Adipocyte (in vitro differentiated cells): Measurements from ENCODE around the gene CRYL1.

Experiments used
- DNase-seq: peaks from one replicate; pipeline ENCODE4 v3.0.0-alpha.2; 2015; ENCODE audit warnings: low read depth
- H3K27me3 ChIP-seq: replicated peaks from 2 replicates; pipeline ENCODE4 v1.7.0; 2013; ENCODE audit warnings: mild to moderate bottlenecking, low read length, moderate library complexity; ENCODE audit not compliant: control insufficient read depth, insufficient read depth
- H3K36me3 ChIP-seq: 2 replicates; pipeline ENCODE4 v1.7.0; 2013; ENCODE audit warnings: low read length, mild to moderate bottlenecking, moderate library complexity; ENCODE audit not compliant: control insufficient read depth, insufficient read depth, severe bottlenecking
- H3K4me1 ChIP-seq: 2 replicates; pipeline ENCODE4 v1.7.0; 2013; ENCODE audit warnings: mild to moderate bottlenecking, low read length, moderate library complexity; ENCODE audit not compliant: control insufficient read depth, insufficient read depth
- H3K4me3 ChIP-seq: 2 replicates; pipeline ENCODE4 v1.7.0; 2013; ENCODE audit warnings: mild to moderate bottlenecking, low read length, moderate library complexity
- H3K9ac ChIP-seq: 2 replicates; pipeline ENCODE4 v1.7.0; 2013; ENCODE audit warnings: mild to moderate bottlenecking, low read length, moderate library complexity
- H3K9me3 ChIP-seq: 2 replicates; pipeline ENCODE4 v1.7.0; 2013; ENCODE audit warnings: mild to moderate bottlenecking, low read length, moderate library complexity; ENCODE audit not compliant: control insufficient read depth

CRYL1 gene

DNA sequence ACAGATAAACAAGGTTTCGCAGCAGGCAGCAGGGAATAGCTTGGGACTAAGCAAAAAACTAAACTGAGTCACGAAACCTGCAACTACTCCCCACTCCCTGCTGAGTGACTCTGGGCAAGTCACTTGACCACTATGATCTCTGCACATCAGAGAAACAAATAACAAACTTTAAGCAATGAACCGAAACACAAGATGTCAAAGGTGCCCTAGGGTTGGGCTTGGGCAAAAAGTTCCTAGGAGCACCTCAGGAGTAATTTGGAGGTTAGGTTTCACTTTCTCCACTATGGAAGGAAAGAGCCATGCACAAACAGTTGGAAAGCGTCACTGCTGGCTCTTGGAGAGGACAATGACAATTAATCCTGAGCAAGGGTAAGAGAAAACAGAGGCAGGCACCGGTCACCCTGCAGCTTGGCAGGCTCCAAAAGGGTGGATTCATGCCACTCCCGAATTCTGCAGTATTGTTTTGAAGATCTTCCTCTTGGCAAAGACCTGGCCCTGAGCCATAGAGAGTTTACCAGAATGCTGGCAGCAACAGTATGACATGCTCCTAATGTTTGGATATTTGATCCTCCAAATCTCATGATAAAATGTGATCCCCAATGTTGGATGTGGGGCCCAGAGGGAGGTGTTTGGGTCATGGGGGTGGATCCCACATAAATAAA is 60.3 kb downstream of the CRYL1 start:
- Histone ChIP-seq H3K36me3 (no peaks in the 10 kb centered on the region), H3K9ac (no peak overlapping the region), H3K4me3 (peak overlapping the region; percentile 41), H3K4me1 (peaks cover 9% of the 10 kb centered on the region), H3K27me3 (no peaks in the 10 kb centered on the region), H3K9me3 (no peaks in the 10 kb centered on the region)
- DNase-seq = peak; percentile 29

DNA sequence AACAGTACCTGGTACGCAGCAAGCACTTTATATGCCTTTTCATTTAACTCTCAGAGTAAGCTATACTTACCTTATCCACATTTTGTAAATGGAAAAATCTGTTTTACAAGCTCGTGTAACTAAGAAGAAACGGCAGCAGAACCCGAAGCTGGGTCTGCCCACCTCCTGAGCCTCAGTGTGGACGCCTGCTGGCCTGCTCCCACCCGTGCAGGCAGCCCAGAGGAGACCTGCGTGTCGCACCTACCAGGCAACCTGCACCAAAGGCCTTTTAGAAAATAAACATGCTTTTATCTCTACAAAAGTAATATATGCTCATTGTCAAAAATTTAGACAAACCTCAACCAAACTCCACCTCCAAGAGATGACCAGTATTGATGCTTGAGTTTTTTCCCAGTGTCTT is 62.7 kb downstream of the CRYL1 start:
- DNase-seq = no peak
- Histone ChIP-seq H3K36me3 (no peaks in the 10 kb centered on the region), H3K9me3 (no peaks in the 10 kb centered on the region), H3K27me3 (no peaks in the 10 kb centered on the region), H3K4me3 (no peak overlapping the region), H3K9ac (no peak overlapping the region), H3K4me1 (peaks cover 9% of the 10 kb centered on the region)

DNA sequence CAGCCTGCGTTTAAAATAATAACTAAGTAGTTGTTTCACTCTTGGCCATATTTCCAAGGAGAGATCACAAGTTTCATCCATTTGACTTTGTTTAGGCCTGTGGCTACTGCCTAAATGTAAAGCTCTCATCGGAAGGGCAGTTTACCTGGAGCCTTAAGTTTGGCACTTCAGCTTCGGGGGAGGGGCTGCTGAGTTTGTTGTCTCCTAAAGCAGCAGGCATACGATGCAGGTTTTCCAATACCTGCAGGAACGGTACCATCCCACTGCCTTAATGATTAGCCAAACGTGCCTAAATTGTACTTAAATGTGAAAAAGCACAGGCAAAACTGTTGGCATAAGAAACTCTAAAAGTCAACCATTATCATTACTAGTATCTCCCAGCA is 63.1 kb downstream of the CRYL1 start:
- Histone ChIP-seq H3K27me3 (no peaks in the 10 kb centered on the region), H3K36me3 (no peaks in the 10 kb centered on the region), H3K9me3 (no peaks in the 10 kb centered on the region), H3K9ac (no peak overlapping the region), H3K4me3 (no peak overlapping the region), H3K4me1 (peaks cover 9% of the 10 kb centered on the region)
- no peak for DNase-seq

DNA sequence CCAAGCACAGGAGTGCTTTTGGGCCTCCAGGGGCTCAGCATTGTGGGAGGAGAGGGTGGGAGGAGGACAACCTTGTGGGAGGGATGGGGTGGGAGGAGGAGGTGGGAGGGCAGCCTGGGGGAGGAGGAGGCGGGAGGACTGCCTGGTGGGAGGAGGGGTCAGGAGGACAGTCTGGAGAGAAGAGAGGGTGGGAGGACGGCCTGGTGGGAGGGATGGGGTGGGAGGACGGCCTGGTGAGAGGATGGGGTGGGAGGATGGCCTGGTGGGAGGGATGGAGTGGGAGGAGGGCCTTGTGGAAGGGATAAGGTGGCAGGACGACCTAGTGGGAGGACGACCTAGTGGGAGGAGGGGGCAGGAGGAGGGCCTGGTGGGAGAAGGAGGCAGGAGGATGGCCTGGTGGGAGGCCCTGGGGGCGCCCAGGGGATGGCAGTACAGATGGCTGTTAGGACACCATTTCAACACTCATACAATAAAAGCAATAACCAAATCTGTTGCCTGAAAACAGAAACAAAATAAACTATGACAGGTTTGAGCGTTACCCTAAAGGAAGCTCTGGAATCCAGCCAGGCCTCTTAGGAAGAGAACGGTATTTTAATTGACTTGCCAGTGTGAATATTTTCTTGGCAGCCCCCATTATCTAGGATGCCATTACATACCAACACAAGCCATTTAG is 63.7 kb downstream of the CRYL1 start:
- Histone ChIP-seq H3K36me3 (no peaks in the 10 kb centered on the region), H3K9me3 (no peaks in the 10 kb centered on the region), H3K27me3 (no peaks in the 10 kb centered on the region)

DNA sequence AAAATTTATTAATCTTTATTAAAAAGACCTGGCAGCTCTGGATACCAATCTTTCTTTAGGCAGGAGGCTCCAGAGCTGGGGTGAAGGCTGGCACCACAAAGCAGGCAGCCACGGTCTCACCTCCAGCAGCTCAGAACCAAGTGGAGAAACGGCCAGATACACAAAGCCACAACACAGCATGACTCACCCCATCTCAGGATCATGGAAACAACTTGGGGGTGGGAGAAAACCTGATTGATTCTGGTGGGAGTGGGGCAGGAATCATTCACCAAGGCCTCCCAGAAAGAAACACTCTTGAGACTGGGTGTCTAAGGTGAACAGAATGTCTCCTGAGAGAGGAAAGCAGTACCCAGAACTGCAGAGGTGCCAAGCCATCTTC is 64.2 kb downstream of the CRYL1 start:
- H3K36me3 ChIP-seq = no peaks in the 10 kb centered on the region
- no peaks in the 10 kb centered on the region for H3K27me3 ChIP-seq
- H3K9me3 ChIP-seq = no peaks in the 10 kb centered on the region
- no peak overlapping the region for H3K9ac ChIP-seq
- peaks cover 9% of the 10 kb centered on the region for H3K4me1 ChIP-seq
- H3K4me3 ChIP-seq = no peak overlapping the region
- DNase-seq = peak; percentile 16

More for the DNA sequence above, 63.7 kb downstream of the CRYL1 start:
- H3K9ac ChIP-seq = no peak overlapping the region
- H3K4me3 ChIP-seq = no peak overlapping the region
- peaks cover 9% of the 10 kb centered on the region for H3K4me1 ChIP-seq
- no peak for DNase-seq

DNA sequence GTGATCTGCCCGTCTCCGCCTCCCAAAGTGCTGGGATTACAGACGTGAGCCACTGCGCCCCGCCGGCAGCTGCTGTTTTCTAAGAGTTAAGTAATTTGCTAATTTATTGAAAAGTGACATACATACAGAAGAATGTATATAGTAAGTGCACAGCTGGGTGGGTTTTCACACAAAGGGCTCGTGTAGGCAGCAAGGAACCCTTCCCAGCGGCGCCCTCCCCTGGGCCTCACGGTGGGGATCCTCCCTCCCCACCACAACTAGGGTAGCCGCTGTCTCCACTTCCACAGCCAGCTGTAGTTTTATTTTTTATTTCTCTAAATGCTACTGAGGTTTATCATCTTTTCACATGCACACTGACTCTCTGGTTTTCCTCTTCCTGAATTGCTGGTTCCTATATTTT is 64.9 kb downstream of the CRYL1 start:
- no peak overlapping the region for H3K4me3 ChIP-seq
- no peak overlapping the region for H3K9ac ChIP-seq
- no peaks in the 10 kb centered on the region for H3K36me3 ChIP-seq
- no peaks in the 10 kb centered on the region for H3K9me3 ChIP-seq
- H3K4me1 ChIP-seq = peaks cover 8% of the 10 kb centered on the region
- no peak for DNase-seq
- no peaks in the 10 kb centered on the region for H3K27me3 ChIP-seq

DNA sequence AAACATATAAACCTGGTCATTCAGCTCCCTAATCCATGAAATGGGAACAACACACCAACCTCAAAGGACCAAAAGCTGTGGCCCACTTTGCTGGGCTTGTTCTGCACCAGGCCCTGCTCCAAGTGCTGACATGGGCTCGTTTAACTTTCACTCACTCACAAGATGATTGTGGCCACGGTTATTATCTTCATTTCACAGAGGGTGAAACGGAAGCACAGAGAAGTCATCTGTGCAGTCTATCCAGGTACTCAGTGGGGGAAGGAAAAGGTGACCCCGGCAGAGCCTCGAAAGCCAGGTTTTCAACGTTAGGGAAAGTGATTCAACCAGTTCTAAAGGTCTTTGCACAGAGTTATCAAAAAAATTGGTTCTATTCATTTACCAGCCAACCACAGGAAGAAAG is 68.0 kb downstream of the CRYL1 start:
- no peaks in the 10 kb centered on the region for H3K4me1 ChIP-seq
- no peak overlapping the region for H3K4me3 ChIP-seq
- no peak overlapping the region for H3K9ac ChIP-seq
- H3K9me3 ChIP-seq = no peaks in the 10 kb centered on the region
- no peaks in the 10 kb centered on the region for H3K27me3 ChIP-seq
- H3K36me3 ChIP-seq = no peaks in the 10 kb centered on the region
- no peak for DNase-seq

DNA sequence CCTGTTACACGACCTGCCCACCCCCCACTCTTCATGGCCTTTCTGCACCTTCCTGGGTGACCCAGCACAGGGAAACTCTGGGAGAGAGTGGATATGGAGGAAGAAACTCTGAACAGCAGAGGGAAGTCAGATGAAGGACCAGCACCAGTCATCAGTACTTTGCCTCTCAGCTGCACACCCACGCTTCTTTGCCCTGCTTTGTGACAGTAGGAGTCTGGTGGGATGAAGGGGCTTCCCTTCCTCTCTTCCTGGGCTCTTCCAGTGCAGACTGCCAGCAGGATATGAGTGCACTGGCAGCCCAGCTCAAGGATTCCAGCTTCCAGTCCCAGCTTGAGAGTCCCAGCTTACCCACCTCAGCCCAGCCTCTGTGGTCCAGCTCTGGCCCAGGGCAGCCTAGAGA is 68.9 kb downstream of the CRYL1 start:
- Histone ChIP-seq H3K9me3 (no peaks in the 10 kb centered on the region), H3K4me3 (no peak overlapping the region), H3K4me1 (no peaks in the 10 kb centered on the region), H3K9ac (no peak overlapping the region), H3K36me3 (no peaks in the 10 kb centered on the region), H3K27me3 (no peaks in the 10 kb centered on the region)
- no peak for DNase-seq

DNA sequence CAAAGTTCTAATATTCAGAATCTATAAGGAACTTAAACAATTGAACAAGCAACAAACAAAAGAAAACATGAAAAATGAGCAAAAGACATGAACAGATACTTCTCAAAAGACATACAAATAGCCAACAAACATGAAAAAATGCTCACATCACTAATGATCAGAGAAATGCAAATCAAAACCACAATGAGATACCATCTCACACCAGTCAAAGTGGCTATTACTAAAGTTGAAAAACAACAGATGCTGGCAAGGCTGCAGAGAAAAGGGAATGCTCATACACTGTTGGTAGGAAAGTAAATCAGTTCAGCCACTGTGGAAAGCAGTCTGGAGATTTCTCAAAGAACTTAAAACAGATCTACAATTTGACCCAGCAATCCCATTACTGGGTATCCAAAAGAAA is 74.3 kb downstream of the CRYL1 start:
- no peak for DNase-seq
- no peaks in the 10 kb centered on the region for H3K36me3 ChIP-seq
- no peaks in the 10 kb centered on the region for H3K27me3 ChIP-seq
- no peak overlapping the region for H3K4me3 ChIP-seq
- peaks cover 11% of the 10 kb centered on the region for H3K4me1 ChIP-seq
- H3K9me3 ChIP-seq = peaks cover 10% of the 10 kb centered on the region
- H3K9ac ChIP-seq = no peak overlapping the region

DNA sequence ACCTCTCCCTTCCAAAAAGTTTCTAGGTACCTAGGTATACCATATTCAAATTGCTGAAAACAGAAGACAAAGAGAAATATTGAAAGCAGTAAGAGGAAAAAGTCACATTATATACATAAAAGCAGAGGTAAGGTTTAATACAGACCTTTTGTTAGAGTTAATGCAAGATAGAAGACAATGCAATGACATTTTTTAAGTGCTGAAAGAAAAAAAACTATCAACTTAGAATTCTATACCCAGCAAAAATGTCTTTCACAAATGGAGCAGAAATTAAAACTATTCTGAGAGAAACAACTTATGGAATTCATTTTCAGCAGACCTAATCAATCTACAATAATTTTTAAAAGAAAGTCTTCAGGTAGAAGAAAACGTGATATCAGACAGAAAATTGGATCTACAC is 77.2 kb downstream of the CRYL1 start:
- Histone ChIP-seq H3K9me3 (peaks cover 10% of the 10 kb centered on the region), H3K36me3 (no peaks in the 10 kb centered on the region), H3K27me3 (no peaks in the 10 kb centered on the region), H3K4me1 (peaks cover 13% of the 10 kb centered on the region), H3K9ac (no peak overlapping the region), H3K4me3 (no peak overlapping the region)
- no peak for DNase-seq

DNA sequence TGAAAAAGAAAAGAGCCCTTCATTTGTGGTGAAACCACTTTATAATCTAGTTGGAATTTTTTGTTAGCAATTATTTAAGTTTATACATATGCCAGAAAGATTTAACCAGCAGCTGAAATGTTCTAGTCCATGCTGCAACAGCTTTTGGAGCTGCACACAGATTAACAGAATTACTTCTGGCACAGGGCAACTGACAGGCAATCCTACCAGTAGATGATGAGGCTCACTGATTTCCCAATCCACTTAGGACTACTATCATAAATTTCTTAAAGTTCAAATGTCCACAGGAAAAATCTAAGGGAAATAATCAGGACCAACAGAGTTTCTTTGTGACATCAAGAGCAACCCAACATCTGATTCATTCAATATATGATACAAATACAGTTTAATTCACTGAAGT is 78.8 kb downstream of the CRYL1 start:
- no peak for DNase-seq
- peak overlapping the region; percentile 24 for H3K4me3 ChIP-seq
- peaks cover 10% of the 10 kb centered on the region for H3K9me3 ChIP-seq
- no peak overlapping the region for H3K9ac ChIP-seq
- peaks cover 13% of the 10 kb centered on the region for H3K4me1 ChIP-seq
- no peaks in the 10 kb centered on the region for H3K27me3 ChIP-seq
- no peaks in the 10 kb centered on the region for H3K36me3 ChIP-seq

DNA sequence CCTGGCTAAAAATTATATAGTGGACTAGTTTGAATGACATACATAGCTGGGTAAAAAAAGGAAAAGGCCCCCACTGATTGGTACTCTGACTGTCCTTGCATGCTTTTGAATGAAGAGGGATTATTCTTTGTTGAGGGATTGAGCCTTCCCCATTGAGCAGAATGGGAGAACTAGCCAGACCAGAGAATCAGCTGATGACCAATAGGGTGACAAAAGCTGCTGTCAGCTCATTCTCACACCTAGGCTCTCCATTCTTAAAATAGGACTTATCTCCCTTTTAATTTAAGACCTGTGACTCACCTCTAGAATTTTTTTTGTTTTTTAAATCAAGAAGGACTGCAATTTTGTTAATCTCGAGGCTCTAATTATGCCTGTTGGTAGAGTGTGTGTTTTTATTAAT is 79.3 kb downstream of the CRYL1 start:
- Histone ChIP-seq H3K27me3 (no peaks in the 10 kb centered on the region), H3K36me3 (no peaks in the 10 kb centered on the region), H3K4me1 (peaks cover 13% of the 10 kb centered on the region), H3K4me3 (no peak overlapping the region), H3K9ac (no peak overlapping the region), H3K9me3 (peaks cover 10% of the 10 kb centered on the region)
- DNase-seq = no peak
